Stimulated activated CD4-positive, alpha-beta T cell treated with anti-CD3 and anti-CD28 coated beads, Interleukin-2, amount 100 ng/mL, for 24 hours (primary cell): Measurements from ENCODE around the gene FHOD3.
"Not testable (repeated sequence)": the region's sequence is repeated elsewhere in the genome, so short reads cannot be mapped to it uniquely, and the experiment has no call there.

Experiments used
- DNase-seq, 2 donors: peaks; one replicate each; pipeline ENCODE4 v3.0.0-alpha.2; 2020

FHOD3 gene

DNA sequence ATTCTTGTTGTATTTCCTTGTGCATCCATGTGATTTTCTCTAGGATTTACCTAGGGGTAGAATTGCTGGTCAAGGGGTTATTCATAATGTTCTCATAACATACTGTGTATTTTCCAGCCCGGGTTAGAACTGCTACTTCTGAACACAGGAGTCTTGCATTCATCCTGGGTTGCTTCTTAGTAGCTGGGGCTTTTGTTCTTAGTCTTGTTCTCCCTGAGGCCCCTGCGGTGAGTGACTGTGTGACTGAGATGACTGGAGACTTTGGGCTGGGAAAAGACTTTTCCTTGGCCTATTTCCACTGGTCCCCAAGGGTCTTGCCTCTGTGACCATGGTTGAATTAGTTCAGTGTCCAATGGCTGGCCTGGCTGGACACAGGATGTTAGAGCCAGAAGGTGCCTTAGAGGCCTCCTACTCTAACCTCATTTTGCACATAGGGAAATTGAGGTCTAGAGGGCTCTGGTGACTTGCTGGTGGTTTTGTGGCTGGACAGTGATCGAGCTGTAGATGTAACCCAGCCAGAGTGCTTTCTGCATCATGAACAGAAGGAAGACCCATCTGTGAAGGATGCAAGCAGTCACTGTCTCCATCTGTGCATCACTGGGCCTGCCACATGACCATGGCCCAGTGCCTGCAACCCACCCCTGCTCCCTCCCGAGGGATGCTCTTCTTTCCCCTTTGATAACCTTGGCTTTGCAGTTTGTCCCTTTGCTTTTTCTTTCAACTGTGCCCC is 233.3 kb downstream of the FHOD3 start:
- no peak for DNase-seq

DNA sequence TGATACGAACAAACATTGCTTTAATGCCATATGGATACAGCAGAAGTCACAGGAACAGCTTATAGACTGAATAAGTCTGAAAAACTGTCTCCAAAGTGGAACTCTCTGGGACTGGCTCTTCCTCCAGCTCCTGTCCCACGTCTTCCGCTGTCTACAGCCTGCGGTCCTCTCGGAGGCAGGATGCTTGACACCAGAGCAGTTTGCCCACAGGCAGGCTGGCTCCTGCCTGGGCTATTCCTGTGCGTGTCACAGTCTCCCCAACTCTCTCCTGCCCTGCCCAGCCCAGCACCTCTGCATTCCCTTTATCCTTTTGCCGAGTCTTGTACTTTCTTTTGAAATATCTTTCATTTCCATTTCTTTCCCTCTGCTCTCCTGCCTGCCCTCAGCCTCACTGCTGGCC is 234.1 kb downstream of the FHOD3 start:
- no peak for DNase-seq

DNA sequence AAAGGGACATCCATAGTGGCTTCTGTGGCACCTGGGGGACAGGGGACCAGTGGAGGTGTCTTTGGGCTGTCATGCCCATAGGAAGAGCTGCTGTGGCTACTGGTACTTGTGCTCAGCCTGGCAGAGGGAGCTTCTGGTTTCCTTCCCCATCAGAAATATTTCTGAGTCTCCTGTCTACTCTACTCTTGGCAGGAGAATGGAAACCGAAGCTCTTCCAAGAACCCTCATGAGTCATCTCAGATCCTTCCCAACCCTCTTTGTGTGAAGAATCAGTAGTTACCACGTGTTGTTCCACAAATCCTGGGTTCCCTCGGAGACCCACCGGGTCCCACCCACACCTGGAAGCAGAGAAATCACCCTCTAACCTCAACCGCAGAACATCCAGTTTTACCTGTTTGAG is 234.9 kb downstream of the FHOD3 start:
- DNase-seq: no peak

DNA sequence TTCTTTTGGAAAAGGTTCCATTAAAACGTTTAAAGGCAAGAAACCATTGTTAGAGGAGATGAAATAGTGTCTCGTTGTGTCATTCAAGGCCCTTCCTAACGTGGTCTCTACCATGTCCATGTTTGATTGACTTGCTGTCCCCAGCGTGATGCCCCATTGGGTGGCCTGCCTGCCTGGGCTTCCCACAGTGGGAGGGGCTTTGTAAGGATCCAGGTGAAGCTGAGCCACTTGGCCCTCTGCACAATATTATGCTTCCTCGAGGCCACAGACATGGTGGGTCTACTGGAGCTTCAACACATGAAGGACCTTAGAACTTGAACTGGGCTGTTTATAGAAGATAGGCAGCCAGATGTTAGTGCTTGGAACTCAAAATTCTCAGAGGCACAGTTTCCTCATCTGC is 235.3 kb downstream of the FHOD3 start:
- DNase-seq: no peak

DNA sequence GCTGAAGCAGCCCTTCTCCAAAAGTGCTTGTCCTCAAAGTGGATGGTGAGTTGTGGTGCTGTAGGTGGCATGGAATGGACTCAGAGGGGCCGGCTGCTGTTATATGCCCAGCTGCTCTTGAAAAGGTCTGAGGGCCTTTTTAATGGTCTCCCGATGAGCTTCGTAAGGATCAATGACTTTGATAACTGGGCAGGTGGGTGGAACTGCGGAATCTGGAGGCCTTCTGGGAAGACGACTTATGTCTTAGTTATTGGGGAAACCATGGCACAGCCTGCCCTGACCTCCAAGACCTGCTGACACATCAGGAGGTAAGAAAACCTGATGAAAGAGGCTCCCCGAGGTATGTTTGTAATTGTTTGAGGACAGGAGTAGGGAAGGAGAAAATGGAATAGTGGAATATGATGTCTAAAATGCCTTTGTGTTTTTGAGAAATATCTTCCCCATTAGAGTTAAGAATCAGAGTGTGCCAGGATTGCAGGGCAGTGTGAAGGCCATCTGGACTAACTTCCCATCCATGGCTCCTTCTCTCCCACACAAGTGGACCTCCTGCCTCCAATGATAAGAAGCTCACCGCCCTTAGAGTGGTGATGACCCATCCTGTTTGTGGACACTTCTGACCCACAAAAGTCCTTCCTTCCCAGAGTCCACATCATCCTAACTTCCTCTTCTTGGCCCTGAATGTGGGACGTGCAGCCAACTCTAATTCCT is 236.1 kb downstream of the FHOD3 start:
- DNase-seq: no peak

DNA sequence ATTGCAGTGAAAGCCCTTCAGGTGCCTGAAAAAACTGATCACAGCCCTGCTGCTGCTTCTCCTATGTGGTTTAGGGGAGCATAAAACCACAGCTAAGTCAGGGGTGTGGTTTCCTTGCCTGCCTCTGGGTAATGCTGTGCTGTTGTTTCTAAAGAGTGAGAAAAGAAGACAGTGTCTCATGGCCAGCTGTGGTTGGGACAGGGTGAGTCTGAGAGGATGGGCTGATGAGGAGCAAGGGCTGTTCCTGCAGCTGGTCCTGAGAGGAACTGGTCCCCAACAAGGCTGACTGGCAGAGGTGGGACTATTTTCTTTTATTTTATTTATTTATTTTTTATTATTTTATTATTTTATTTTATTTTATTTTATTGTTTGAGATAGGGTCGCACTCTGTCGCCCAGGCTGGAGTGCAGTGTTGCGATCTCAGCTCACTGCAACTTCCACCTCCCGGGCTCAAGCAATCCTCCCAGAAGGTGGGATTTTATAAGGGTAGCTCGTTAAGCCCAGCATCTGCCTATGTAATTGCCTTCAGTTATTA is 236.7 kb downstream of the FHOD3 start:
- DNase-seq: no peak

DNA sequence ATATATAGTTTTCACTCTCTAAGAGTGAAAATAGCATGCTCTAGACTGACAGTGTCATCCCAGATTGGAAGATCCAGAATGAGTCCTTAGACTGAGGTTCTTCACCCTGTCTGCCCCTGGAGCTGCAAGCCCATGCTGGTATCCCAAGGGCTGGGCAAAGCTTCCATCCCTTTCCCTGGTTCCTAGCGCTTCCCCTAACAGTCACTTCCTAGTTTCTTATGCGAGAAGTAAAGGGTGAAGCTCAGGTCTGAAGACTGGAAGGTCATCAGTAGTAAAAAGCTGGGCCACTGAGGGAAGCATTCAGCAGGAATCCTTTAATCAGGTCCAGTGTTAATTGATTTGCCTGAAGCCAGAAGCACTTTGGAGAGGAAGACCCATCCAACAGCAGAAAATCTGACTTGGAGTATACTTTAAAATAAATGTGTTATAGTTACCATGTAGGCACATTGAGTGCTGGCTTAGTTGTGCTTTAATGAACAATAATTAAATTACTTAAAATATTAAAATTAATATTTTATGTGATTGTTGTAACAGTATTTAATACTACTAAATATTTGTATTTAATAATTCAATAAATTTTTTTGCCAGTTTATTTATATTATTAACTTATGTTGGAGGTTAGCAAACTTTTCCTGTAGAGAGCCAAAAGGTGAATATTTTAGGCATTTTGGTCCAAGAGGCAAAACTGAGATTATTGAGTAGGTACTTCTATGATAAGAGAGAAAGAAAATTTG is 237.9 kb downstream of the FHOD3 start:
- no peak for DNase-seq

DNA sequence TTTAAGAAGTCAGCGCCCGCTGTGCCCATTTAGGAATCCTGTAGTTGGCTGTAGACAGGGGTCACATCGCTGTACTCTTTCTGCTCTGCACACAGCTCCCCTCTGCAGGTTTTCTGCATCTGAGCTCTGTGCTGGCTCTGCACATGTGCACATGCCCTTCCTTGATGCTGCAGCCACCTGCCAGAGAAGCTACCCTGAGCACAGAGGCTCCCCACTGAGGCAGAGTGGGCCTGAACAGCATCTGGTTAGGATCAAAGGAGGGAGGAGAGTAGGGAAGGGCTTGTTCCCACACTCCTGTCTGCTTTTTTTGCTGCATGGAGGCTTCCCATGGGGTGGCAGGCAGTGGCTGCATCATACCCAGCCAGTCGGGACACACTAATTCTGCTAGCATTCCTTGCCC is 238.9 kb downstream of the FHOD3 start:
- DNase-seq: no peak

DNA sequence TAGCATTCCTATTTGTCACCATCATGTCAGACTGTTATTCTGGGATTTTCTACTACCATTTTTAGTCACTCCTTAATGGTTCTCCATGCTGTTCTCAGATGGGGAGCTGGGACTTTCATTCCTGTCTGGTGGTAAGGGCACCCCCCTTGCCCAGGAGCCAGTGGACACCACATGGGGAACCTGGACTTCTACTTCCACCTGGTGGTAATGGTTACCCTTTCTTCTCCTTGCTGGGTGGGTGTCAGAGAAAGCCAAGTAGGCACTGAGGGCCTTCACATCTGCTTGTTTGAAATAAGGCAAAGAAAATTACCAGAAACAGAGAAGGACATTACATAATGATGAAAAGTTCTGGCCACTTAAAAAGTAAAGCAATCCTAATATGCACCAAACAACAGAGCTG is 239.8 kb downstream of the FHOD3 start:
- no peak for DNase-seq

DNA sequence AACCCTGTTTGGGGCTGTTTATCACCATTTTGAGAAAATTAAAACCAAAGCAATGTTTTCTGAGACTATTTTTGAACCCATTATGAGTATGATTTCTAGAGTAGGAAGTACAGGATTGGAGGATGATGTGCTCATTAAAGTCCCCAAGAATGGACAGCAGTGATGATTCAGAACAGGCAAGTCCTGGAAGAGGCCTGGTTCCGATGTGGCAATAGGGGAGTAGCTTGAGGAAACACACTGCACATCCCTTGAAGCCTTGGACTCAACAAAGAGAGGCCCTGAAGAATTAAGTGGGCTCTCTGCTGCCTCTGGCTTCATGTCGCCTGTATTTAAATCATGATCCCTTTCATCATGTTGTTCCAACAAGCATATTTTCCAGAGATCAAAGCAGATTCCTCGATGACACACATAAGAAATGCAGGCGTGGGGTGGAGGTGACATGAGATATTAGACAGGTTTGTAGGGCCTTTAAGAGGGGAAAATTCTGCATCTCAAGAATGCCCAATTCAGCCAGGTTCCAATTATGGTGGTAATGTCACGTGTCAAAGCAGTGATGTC is 242.2 kb downstream of the FHOD3 start:
- no peak for DNase-seq

DNA sequence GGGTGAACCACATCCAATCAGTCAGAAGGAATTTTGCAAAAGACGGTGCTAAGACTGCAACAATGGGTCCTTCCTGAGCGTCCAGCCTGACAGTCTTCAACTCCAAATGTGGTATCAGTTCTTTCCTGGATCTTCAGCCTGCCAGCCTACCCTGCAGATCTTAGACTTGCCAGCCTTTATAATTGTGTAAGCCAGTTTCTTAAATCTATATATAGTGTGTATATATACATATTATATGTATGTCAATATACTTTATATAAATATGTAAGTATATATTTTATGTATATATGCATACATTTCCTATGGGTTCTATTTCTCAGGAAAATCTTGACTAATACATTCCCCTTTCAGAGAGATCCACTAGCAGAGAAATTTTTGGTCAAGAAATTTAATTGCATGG is 245.5 kb downstream of the FHOD3 start:
- no peak for DNase-seq

DNA sequence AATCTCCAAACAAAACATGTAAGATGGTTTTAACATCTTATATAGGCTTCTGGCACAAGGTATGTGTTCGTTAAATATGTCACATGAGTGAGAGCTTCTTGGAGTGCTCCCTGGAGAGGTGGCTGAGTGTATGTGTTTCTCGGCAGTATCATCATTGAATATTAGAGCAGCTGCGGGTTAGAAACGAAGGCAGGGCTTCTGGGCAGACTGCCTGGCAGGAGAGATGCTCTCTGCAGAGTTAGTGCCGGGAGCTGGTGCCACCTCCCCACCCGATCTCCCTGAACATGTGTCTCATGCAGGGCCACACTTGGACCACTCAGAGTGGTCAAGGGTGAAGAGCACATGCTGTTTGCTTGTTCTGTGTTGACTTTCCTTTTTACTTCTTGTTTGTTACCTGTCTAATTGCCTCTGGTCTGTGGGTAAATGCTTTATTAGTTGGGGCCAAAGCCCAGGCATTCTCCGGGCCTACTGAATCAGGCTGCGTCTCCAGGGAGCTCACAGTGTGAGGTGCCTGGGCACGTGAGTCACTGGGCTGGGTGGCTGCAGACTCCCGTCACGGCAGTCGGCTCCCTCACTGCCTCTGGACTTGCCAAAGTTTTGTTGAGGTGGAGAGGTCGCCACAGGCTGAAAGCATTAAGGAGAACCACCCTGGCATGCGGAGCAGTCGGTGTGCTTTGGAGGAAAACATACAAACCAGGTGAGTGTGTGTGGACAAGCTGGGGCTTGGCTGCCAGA is 246.6 kb downstream of the FHOD3 start:
- DNase-seq: no peak

DNA sequence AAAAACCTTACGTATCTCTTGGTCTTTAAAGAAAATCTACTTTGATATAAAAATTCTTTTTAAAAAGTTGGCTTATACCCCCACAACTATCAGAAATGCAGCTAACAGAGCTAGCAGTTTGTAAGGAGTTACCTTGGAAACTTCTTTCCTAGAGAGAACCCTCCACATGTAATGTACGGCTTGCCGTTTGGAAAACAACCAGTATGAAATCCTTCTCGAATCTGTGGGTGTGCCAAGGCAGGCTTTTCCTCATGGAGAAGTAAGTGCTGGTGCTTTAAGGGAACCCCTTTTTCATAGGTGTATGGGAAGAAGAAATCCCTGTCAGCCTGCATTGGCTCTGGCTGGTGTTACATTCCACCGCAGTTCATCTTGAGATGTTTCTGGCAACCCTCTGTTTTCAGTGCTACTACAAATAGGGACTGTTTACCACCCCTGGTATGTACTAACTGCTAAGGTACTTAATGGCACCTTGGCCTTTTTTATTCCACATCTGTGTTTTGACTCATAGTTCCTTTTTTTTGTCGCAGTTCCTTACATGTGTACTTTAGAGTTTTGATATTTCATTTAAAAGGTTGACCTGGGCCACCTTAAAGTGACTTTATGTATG is 248.4 kb downstream of the FHOD3 start:
- no peak for DNase-seq

DNA sequence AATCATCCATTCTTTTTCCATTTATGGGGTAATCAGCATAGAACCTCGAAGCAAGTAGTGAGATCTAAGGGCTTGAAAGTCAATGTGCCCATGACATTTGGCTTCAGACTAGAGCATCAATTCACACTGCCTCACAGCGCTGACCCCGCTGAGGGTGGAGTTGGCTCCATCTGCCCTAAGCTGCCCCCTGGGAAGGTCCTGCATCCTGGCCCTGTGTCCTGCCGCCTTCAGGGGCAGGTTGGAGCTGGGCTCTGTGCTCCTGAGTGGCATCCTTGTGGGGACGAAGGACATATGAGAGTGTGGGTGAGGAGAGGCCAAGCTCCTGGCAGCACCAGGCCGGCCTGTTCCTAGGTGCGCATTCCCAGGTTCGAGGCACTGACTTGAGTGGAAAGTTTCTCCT is 249.4 kb downstream of the FHOD3 start:
- no peak for DNase-seq

DNA sequence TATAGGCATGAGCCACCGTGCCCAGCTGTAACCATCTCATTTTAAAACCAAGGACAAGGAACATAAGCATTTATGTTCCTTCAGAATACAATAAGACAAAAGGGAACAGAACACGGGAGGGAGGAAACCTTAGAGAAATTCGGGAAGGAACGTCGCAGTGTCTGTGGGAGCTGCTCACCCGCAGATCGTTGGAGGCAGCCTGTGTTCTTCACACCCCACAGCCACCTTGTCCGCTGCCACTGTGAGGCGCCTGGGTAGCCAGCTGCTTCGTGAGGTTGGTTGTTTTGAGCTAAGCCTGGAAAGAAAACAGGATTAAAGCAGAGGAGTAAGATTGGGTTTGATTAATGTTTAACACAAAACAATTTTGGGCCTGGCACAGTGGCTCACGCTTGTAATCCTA is 250.0 kb downstream of the FHOD3 start:
- no peak for DNase-seq

DNA sequence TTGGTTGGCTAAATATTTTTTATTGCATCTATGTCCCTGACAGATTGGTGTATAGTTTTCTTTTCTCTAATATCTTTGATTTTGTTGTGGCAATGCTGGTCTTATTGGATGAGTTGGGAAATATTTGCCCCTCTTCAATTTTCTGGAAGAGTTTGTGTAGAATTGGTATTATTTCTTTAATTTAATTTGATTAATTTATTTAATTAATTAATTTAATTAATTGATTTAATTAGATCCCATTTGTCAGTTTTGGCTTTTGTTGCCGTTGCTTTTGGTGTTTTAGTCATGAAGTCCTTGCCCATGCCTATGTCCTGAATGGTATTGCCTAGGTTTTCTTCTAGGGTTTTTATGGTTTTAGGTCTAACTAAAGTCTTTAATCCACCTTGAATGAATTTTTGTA is 253.8 kb downstream of the FHOD3 start:
- DNase-seq: not testable (repeated sequence)

DNA sequence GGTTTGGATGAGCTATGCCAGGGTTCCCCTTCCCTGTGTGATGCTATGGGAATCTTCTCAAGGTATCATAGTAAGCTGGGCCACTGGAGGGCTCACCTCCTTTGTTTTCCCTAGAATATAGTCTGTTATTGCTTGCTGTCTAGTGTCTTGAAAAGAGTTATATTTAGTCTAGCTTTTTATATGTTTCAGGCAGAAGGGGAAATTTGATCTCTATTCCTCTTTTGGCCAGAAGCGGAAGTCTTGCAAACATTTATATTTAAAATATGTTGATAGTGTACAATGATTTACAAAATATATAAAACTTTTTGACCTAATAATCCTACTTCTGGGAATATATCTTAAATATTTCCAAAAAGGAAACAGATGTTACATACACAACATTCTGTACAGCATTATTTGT is 260.7 kb downstream of the FHOD3 start:
- DNase-seq: no peak

DNA sequence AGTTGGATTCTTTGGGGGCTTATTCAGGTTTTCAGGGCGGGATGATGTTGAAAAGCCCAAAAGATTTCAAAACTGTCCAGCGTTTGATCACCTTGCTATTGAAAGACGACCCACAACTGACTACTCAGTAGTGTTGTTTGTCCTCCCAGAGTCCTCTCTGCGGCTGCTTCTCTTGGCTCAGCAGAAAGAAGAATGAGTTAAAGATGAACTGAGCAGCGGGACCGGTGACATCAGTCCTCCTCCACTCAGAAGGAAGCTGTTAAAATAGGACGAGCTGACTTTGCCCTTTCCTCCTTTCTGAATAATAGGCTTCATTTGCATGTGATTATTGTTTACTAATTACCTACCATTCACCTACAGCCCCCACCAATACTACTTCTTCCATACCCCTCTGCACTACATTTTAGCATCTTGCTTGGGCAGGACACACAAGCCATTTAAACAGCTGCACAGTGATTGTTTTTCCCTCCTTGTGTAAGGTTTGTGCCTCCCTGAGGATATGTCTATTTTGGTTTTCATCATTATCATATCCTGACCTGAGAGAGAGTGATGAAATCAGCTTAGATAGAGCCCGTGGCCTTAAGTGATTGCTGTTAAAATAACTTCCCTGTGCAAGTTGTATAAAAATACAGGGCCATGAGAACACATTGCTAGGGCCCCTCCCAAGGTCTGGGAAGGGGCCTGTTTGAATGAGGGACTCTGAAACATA is 261.8 kb downstream of the FHOD3 start:
- no peak for DNase-seq

DNA sequence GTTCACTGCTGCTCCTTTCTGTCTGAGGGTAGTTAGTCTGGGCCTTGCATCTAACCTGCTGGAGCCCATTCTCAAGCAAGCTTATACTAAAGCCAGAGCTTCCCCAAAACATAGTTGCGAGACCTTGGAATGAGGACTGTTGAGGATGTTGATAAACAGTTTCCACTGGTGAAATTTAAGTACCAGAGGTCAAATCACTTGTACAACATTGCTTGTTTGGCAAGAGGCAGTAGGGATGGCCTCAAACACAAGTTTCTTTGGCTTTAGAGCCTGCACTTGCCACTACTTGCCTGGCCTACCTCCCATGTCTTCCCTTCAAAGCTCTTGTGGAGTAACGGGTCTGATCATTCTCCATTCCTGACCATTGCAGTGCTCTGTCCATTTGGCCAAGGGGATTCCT is 262.7 kb downstream of the FHOD3 start:
- no peak for DNase-seq

DNA sequence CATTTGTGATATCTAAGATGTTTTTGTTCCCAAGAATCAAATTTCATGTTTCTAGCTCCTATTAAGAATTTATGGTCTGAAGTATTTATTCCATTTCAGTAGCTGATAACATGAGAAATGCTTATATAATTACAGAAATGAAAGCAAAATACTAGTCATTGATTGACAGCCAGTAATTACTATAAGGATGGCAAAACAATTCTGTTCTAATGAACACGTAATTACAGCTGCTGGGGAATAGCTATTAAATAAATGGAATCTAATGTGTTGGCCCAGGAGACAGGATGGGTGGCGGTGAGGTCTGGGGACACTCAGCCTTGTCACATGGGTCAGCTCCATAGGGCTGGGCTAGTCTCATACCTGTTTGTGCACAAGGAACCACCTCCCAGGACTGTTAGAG is 263.5 kb downstream of the FHOD3 start:
- no peak for DNase-seq

DNA sequence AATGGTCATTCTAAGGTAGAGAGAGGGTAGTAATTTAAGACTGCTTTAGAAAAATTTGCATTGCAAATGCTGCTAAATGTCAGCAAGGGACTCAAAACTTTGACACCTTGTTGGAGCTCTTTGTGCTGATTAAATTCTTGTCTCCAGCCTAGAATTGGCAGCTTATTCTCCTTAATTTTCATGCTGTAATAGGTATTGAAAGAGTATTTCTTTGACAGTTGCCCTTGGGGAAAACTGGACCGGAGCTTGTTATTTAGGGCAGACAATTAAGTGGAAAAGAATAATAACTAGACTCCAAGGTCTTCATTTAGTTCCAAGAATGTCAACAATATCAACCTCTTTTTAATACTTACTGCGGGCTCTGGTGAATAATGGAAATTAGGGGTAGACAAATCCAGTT is 267.3 kb downstream of the FHOD3 start:
- DNase-seq: no peak

DNA sequence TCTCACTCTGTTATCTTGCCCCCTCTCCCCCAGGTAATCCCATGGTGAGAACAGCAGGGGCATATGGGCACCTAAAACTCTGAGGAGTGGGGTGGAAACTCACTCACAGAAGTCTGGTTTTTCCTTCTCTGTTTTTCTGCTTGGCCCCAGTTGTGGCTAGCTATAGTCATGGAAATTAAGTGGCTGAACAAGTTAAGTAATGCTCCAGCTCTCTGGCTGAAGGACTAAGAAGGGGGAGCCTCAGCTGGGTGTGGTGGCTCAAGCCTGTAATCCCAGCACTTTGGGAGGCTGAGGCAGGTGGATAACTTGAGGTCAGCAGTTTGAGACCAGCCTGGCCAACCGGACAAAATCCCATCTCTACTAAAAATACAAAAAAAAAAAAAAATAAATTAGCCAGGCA is 270.3 kb downstream of the FHOD3 start:
- no peak for DNase-seq
